Fibroblast of mammary gland (primary cell): ENCODE data around the gene CLSTN1.
A peak's percentile ranks its signal among the peaks of the same experiment; 100 is the strongest.

ENCODE experiments used
- DNase-seq: peaks from one replicate; pipeline ENCODE4 v3.0.0-alpha.2; 2010; ENCODE audit warnings: low read depth
- H3K4me3 ChIP-seq: 2 replicates; pipeline ENCODE4 v1.5.1; 2011; ENCODE audit warnings: low read depth, mild to moderate bottlenecking, low read length, moderate library complexity; ENCODE audit not compliant: control insufficient read depth
- CTCF ChIP-seq: conservative IDR thresholded peaks from 2 replicates; pipeline ENCODE4 v1.5.1; 2011; ENCODE audit warnings: low read depth, low read length, inconsistent platforms; ENCODE audit not compliant: control insufficient read depth, insufficient read depth

Gene CLSTN1

DNA sequence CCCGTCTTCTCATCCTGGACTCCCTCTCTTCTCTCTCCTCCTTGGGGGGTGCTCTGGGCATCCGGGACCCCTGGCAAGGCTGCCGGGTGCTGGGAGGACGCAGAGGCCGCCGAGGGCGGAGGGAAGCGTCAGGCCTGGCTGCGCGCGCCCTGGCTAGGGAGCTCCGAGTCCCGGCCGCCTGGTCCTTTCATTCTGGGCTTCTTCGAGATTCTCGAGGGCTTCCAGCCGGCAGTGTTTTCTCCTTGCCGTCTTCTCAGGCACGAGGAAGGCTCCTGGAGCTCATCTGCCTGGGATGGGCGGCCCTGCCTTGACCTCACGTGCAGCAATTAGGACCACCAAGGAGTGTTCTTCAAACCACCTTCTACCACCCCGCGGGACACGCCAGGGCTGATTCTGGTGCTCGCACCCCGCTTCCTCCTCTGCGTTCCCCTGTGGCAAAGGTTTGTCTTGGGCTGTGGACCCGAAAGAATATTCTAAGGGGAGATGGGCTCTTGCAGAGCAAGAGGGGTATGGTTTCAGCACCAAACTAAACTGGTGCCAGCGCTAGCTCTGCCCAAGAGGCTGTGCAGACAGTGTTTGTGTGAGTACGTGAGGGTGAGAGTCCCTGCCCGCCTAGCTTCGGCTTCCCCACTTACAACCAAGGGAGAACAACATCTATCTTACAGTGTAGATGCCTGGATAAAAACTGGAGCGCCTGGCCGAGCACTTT is 135.7 kb downstream of the CLSTN1 start:
- no peak for TF ChIP-seq CTCF
- peak overlapping the region; percentile 47 for H3K4me3 ChIP-seq
- no peak for DNase-seq

- DNase-seq: peak; percentile 60
- H3K4me3 ChIP-seq: peak overlapping the region; percentile 47
- no peak for TF ChIP-seq CTCF
Observed at GRCh38 chr1:9687120-9687873, 136.5 kb downstream of the CLSTN1 start.

GRCh38 chr1:9684801-9685200 is 139.0 kb downstream of the CLSTN1 start:
- DNase-seq: no peak
- H3K4me3 ChIP-seq: no peak overlapping the region
- no peak for TF ChIP-seq CTCF

DNA sequence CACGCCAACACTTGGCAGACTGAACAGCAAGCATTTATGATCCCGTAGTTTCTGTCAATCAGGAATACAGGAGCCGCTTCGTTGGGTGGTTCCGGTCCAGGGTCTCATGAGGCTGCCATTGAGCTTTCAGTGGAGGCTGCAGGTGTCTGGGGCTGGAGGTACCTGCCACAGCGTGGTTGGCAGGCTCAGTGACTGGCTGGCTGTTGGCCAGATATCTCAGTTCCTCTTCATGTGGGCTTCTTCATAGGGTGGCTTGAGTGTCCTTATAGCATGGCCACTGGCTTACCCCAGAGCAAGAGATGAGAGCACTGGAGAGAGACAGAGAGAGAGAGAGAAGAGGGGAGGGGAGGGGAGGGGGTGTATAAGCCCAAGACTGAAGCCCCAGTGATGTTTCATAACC is 142.9 kb downstream of the CLSTN1 start:
- no peak overlapping the region for H3K4me3 ChIP-seq
- no peak for TF ChIP-seq CTCF
- DNase-seq: no peak

- H3K4me3 ChIP-seq: no peak overlapping the region
- no peak for TF ChIP-seq CTCF
- DNase-seq: no peak
Observed at GRCh38 chr1:9680091-9680490, 143.7 kb downstream of the CLSTN1 start.
